Thymus (tissue), 11 donors: ENCODE data around the gene MDH1B. TPM values are rescaled to one million over a fixed set of nuclear protein-coding genes. Genes with fewer than 3 reads are reported as not detected.
A peak's percentile ranks its signal among the peaks of the same experiment; 100 is the strongest.

Experiments used
- DNase-seq, 9 donors: peaks; one replicate each; pipeline ENCODE4 v3.0.0-alpha.2; 2013; ENCODE audit warnings: low spot score in 9 of 9, low read depth in 6 of 9, missing footprints in 1 of 9
- H3K27ac ChIP-seq, 2 donors: one replicate each; pipeline ENCODE4 v1.5.1; 2013; ENCODE audit warnings: control low read depth in 1 of 2, low read depth in 1 of 2, low read length in 1 of 2, mild to moderate bottlenecking in 1 of 2, moderate library complexity in 1 of 2
- H3K27me3 ChIP-seq, 2 donors: one replicate each; pipeline ENCODE4 v1.5.1; 2013; ENCODE audit warnings: low read length in 1 of 2; ENCODE audit not compliant: control insufficient read depth in 2 of 2, insufficient read depth in 1 of 2
- H3K36me3 ChIP-seq, 2 donors: one replicate each; pipeline ENCODE4 v1.5.1; 2013; ENCODE audit warnings: low read length in 1 of 2, mild to moderate bottlenecking in 1 of 2, moderate library complexity in 1 of 2; ENCODE audit not compliant: control insufficient read depth in 2 of 2, insufficient read depth in 2 of 2
- H3K4me1 ChIP-seq, 2 donors: one replicate each; pipeline ENCODE4 v1.5.1; 2013; ENCODE audit warnings: low read length in 2 of 2; ENCODE audit not compliant: control insufficient read depth in 2 of 2, insufficient read depth in 2 of 2
- H3K4me3 ChIP-seq, 2 donors: one replicate each; pipeline ENCODE4 v1.5.1; 2013; ENCODE audit warnings: low read length in 2 of 2, control low read depth in 1 of 2, mild to moderate bottlenecking in 1 of 2
- H3K9me3 ChIP-seq, 2 donors: one replicate each; pipeline ENCODE4 v1.5.1; 2013; ENCODE audit warnings: low read length in 1 of 2, mild to moderate bottlenecking in 1 of 2; ENCODE audit not compliant: control insufficient read depth in 2 of 2, insufficient read depth in 1 of 2
- WGBS: extraction: QIAGEN DNeasy Blood & Tissue Kit; methylation state at CpG from one replicate; pipeline ENCODE4 v1.1.7; 2013; 5-methylcytosine and 5-hydroxymethylcytosine counted together
- polyA plus RNA-seq: library from polyadenylated mRNA; stranded (reverse); fragments of 200-250 nt; gene quantifications from one replicate; pipeline ENCODE4 v1.2.3, GENCODE V29; 2013
- total RNA-seq: library from RNA; stranded (reverse); fragments of 120-200 nt; gene quantifications from one replicate; pipeline ENCODE4 v1.2.4, GENCODE V29; 2013
- donor health status: healthy.

MDH1B gene
- total and polyA plus RNA-seq, 2 donors, result 1.2 to 1.3 TPM

DNA sequence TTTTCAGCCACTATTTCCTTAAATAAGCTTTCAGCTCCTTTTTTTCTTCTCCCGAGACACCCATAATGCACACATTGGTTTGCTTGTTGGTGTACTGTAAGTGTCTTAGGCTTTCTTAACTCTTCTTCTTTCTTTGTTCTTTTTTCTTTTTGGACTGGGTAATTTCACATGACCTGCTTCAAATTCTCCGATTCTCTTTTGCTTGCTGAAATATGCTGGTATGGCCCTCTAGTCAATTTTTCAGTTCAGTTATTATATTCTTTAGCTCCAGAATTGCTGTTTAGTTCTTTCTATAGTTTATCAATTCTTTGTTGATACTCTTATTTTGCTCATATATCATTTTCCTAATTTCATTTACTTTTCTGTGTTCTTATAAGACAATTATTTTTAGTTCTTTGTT lies 15.5 kb upstream of the MDH1B start:
- Histone ChIP-seq H3K4me1 (no peaks in the 10 kb centered on the region), H3K27ac (no peak overlapping the region), H3K9me3 (no peaks in the 10 kb centered on the region), H3K4me3 (no peak overlapping the region), H3K36me3 (peaks cover 10 to 62% of the 10 kb centered on the region in 2 donors), H3K27me3 (no peaks in the 10 kb centered on the region)
- WGBS, result 100% methylated on average over 2 of the region's 2 CpGs
- DNase-seq, result no peak

DNA sequence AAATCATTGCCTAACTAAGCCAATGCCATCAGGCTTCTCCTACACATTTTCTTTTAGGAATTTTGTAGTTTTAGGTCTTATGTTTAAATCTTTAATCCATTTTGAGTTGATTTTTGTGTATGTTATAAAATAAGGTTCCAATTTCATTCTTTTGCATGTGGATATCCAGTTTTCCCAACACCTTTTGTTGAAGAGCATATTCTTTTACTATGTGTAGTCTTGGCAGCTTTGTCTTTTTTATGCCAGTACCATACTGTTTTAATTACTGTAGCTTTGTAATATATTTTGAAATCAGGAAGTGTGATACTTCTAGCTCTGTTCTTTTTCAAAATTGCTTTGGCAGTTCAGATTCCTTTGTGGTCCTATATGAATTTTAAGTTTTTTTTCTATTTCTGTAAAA lies 11.3 kb upstream of the MDH1B start:
- no peak for DNase-seq
- H3K36me3 ChIP-seq, result peaks cover 11 to 45% of the 10 kb centered on the region in 2 donors

DNA sequence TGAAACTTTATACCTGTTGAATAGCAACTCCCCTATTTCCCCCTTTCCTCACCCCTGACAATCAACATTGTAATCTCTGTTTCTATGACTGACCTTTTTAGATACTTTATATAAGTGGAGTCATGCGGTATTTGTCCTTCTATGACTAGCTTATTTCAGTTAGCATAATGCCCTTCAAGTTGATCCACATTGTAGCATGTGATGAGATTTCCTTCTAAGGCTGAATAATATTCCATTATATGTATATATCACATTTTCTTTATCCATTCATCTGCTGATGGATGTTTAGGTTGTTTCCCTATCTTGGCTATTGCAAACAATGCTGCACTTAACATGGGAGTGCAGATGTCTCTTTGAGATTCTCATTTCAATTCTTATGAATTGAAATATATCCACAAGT lies 9.7 kb upstream of the MDH1B start:
- DNase-seq, result no peak
- Histone ChIP-seq H3K27ac (no peak overlapping the region), H3K4me1 (no peaks in the 10 kb centered on the region), H3K36me3 (peaks cover 12 to 48% of the 10 kb centered on the region in 2 donors), H3K4me3 (no peak overlapping the region), H3K9me3 (no peaks in the 10 kb centered on the region), H3K27me3 (no peaks in the 10 kb centered on the region)
- 94% methylated on average over 1 of the region's 1 CpG for WGBS

More for the DNA sequence above, 11.3 kb upstream of the MDH1B start:
- Histone ChIP-seq H3K27ac (no peak overlapping the region), H3K27me3 (no peaks in the 10 kb centered on the region), H3K4me1 (no peaks in the 10 kb centered on the region), H3K9me3 (no peaks in the 10 kb centered on the region), H3K4me3 (no peak overlapping the region)

DNA sequence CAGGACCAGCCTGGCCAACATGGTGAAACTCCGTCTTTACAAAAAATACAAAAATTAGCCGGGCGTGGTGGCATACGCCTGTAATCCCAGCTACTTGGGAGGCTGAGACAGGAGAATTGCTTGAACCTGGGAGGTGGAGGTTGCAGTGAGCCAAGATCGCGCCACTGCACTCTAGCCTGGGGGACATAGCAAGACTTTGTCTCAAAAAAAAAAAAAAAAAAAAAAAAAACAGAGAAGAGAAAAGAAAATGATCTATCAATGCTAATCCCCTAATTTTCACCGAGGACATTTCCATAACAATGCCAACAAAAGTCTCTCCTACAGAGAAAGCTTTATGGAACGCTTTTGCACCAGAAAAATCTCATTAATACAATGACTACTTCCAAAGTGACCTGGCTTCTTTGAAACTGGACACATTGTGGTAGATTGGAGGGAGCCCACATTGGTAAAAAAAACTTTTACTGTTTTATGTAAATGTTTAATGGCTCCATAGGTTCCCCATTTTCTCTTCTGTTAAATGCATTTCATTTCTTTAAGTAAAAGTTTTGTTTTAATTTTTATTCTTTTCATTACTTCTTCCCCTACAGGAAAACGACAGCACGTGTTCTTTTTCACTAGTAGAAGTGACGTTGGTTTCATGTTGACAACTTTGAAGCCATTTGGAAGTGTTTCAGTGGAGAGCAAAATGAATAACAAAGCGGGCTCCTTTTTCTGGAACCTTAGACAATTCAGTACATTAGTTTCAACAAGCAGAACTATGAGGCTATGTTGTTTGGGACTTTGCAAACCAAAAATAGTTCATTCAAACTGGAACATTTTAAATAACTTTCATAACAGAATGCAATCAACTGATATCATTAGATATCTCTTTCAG lies 1.2 kb upstream of the MDH1B start:
- Histone ChIP-seq H3K27me3 (peaks cover 0 to 9% of the 10 kb centered on the region in 2 donors), H3K36me3 (peaks cover 0 to 10% of the 10 kb centered on the region in 2 donors), H3K27ac (no peak overlapping the region), H3K9me3 (no peaks in the 10 kb centered on the region), H3K4me3 (peak overlapping the region; percentile 69 to 79), H3K4me1 (peaks cover 5 to 7% of the 10 kb centered on the region in 2 donors)
- no peak for DNase-seq
- 45% methylated on average over 12 of the region's 12 CpGs for WGBS

DNA sequence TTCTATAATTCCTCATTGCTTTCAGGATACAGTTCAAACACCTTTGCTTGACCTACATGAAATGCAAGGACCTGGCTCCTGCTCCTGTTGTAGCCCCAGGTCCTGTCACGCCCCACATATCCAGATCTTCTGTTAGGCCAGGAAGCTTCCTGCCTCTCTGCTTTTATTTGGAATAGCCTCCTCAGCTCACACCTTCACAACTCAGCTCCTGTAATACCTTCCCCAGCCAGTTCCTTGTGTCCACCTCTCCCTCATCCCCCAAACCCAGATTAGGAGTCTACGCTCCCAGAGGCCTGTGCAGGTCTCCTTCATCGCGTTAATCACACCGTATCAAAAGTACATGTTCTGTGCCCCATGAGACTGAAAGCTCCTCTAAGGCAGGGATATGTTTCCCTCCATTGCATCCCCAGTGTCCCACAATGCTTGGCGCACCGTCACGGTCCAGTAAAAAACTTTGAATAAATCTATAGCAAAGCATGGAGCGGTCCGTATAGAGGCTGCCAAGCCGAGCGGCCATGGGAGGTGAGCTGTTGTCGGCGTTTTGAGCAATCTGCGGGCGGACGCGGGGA lies 371 bp downstream of the MDH1B start:
- H3K9me3 ChIP-seq, result no peaks in the 10 kb centered on the region

DNA sequence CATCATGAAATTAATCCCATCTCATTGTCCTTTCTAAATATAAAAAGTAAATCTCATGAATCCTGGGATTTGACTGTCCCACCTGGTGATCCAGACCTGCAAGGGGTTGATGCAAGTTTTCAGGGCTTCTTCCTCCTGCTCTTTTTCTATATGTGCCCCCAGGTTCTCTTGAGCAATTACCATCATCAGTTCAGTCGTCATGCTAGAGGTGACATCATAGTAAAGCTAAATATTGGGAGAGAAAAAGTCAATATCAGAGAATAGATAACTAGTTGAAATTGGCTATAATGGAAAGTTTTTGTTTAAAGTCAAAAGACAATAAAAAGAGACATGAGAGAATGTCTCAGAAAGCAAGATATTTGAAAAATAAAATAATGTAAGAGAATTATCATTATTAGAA lies 8.3 kb downstream of the MDH1B start:
- H3K9me3 ChIP-seq, result no peaks in the 10 kb centered on the region
- DNase-seq, result no peak
- WGBS, result 83% methylated on average over 1 of the region's 1 CpG
- peaks cover 0 to 7% of the 10 kb centered on the region in 2 donors for H3K27me3 ChIP-seq
- no peak overlapping the region for H3K27ac ChIP-seq
- no peaks in the 10 kb centered on the region for H3K4me1 ChIP-seq
- H3K36me3 ChIP-seq, result no peaks in the 10 kb centered on the region
- H3K4me3 ChIP-seq, result no peak overlapping the region

More for the DNA sequence above, 371 bp downstream of the MDH1B start:
- H3K27me3 ChIP-seq, result peaks cover 0 to 12% of the 10 kb centered on the region in 2 donors
- peak overlapping the region; percentile 69 to 79 for H3K4me3 ChIP-seq
- H3K36me3 ChIP-seq, result no peaks in the 10 kb centered on the region
- H3K4me1 ChIP-seq, result peaks cover 5 to 7% of the 10 kb centered on the region in 2 donors
- no peak overlapping the region for H3K27ac ChIP-seq
- peak in 2 of 9 donors; percentile 3 to 4 for DNase-seq
- 13% methylated on average over 18 of the region's 18 CpGs for WGBS

DNA sequence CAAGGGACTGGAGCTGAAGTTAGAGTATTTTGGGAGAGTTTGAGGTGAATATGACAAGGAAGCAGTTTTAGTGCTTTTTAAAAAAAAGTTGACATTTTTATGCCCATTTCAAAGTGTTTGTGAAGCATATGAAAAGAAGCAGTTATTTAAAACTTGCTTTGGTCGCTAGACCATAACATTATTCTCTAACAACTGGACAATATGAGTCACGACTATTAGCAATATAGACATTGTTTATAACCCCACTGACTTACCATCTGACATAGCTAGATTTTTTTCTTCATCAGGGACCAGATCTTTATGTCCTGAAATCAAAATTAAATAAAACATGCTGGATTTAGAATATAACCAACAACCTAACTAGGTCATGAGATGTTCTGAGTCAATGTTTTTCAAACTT lies 24.3 kb downstream of the MDH1B start:
- Histone ChIP-seq H3K27ac (no peak overlapping the region), H3K4me3 (no peak overlapping the region), H3K36me3 (no peaks in the 10 kb centered on the region), H3K27me3 (no peaks in the 10 kb centered on the region), H3K4me1 (no peaks in the 10 kb centered on the region), H3K9me3 (no peaks in the 10 kb centered on the region)
- no peak for DNase-seq
- 88% methylated on average over 2 of the region's 2 CpGs for WGBS

DNA sequence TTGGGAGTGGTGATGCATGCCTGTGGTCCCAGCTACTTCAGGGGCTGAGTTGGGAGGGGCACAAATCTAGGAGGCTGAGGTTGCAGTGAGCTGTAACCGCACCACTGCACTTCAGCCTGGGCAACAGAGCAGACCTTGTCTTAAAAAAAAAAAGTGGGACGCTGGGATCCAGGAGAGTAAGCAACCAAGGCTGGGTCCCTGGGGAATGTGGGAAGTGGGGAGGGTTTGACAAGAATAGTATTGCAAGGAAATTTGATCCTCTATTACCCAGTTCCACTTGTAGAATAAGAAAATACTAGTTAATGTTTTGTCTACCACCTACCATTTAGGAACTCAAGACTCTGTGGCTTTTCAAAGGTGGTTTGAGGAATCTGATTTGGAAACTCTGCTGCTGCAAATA lies 25.9 kb downstream of the MDH1B start:
- Histone ChIP-seq H3K4me1 (no peaks in the 10 kb centered on the region), H3K27ac (no peak overlapping the region), H3K36me3 (no peaks in the 10 kb centered on the region), H3K9me3 (no peaks in the 10 kb centered on the region), H3K27me3 (no peaks in the 10 kb centered on the region), H3K4me3 (no peak overlapping the region)
- no peak for DNase-seq
- WGBS, result 84% methylated on average over 2 of the region's 2 CpGs

DNA sequence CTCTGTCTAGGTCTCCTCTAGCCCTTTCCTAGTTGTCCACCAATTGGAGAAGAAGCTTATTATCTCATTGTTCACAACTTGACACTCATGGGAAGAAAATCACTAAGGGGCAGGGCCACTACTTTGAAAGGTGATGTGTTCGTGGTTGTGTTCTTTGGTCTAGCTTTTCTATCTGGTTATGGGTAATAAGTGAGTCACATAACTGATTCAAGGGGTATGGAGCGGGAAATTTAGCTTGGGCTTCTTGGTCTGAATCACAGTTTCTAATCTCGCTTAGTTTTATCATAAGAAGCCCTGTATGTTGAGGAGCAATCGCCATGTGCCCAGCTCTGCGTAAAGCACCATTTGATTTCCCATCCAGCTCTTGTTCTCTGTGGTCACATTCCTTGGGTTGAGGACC lies 28.2 kb downstream of the MDH1B start:
- Histone ChIP-seq H3K9me3 (no peaks in the 10 kb centered on the region), H3K4me3 (no peak overlapping the region), H3K27me3 (no peaks in the 10 kb centered on the region), H3K27ac (no peak overlapping the region), H3K36me3 (no peaks in the 10 kb centered on the region), H3K4me1 (no peaks in the 10 kb centered on the region)
- 96% methylated on average over 5 of the region's 5 CpGs for WGBS
- no peak for DNase-seq
